ENCODE results near the gene FKBP4.

FKBP4 gene

GRCh38 chr12:2813214-2814185, 18.7 kb downstream of the FKBP4 start:
- no peak for DNase-seq (ENCODE audit: low read depth)

DNA sequence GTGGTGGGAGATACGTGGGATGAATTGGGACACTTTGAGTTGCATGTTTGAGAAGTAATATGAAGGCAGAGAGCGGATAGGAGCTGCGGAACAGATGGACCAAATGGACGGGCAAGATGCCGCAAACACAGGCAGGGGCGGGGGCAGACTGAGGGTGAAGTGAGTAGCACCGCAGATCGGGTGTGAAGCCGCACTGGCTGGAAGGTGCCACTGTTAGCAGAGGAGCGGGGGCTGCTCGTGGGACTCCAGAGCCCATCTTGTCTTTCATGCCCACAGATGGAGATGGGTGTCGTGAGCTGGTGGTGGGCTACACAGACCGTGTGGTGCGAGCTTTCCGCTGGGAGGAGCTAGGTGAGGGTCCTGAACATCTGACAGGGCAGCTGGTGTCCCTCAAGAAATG, 25.0 kb downstream of the FKBP4 start:
- no peak for DNase-seq (ENCODE audit: low read depth)

- DNase-seq (ENCODE audit: low read depth): no peak
Measured at GRCh38 chr12:2820432-2820831, 25.7 kb downstream of the FKBP4 start.

GRCh38 chr12:2823483-2823882, 28.7 kb downstream of the FKBP4 start:
- DNase-seq (ENCODE audit: low read depth): no peak

DNA sequence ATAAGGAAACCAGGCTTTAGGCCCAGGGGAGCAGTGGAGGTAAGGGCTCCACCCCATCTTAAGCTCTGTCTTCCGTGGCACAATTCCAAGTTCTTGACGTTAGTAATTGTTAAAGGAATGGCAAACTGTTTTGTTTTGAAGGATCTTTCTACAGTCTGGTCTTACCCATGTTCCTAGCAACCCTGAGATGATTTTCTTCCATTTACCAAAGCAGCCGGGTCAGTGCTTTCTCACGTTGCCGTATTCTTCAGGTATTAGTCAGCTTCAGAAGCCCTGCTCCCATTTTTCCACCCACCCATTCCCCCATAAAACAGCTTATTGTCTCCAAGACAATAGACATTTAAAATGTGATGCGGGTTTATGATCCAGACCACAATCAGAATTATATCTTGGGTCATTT, 29.8 kb downstream of the FKBP4 start:
- DNase-seq (ENCODE audit: low read depth): no peak

- DNase-seq (ENCODE audit: low read depth): no peak
Measured at GRCh38 chr12:2825132-2825531, 30.4 kb downstream of the FKBP4 start.

DNA sequence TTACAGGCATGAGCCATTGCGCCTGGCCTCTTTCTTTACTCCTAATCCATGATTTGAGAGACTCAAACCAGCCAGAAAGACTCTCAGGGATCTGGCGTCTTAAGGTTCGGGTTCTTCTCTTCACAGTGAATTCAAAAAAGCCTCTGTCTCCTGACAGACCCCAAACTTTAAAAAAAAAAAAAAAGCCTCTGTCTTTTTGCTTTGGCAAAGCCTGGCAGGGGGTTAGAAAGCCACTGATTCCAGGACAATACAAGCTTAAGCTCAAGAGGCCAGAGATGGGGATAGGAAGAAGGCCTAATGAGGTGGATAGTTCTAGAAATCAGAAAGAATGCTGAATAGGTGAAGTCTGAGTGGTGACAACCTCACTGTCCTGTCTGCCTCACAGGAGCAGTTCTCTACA, 31.3 kb downstream of the FKBP4 start:
- no peak for DNase-seq (ENCODE audit: low read depth)

GRCh38 chr12:2826721-2827515, 32.1 kb downstream of the FKBP4 start:
- no peak for DNase-seq (ENCODE audit: low read depth)

- DNase-seq (ENCODE audit: low read depth): no peak
Measured at GRCh38 chr12:2829275-2829674, 34.5 kb downstream of the FKBP4 start.

DNA sequence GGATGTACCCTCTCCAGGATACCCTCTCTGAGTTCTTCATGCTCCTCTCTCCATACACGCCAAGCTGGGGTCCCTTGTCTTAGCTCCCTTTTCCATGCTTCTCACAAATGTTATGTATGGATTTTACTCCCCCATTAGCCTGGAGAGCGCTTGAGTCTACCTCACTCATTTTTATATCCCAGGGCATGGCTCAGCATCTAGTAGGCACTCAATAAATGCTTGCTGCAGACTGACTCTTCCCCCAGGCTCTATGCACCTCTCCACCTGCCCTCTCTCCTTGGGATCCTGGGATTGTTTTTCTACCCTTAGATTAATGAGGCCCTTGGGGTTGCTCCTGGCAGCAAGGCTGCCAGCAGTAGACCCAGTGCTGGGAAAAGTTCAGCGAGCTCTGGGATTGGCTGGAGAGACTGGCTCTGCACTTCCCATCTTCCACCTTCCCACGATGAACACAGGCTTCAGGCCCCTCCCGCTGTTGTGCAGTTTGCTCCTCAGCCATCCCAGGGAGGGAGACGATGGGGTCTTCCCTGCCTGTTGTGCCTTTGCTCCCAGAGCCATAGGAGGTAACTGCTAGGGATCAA, 37.9 kb downstream of the FKBP4 start:
- DNase-seq (ENCODE audit: low read depth): no peak

DNA sequence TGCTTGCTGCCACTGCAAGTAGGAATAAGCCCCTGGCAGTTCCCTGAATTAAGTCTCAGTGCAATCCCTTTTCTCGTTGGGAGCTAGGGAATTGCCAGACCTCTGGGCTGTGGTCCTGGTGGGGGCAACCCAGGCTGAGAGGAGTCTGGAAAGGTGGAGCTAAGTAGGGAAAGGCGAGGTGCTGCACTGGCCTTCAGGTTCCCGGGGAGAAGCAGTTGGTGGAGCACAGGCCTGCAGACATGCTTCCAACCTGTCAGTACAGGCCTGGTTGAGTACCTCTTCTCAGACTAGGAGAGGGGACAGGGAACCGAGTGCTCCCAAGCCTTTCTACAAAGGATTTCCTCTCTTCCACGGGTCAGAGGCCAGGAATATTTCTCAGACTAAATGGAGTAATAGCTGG, 38.6 kb downstream of the FKBP4 start:
- DNase-seq (ENCODE audit: low read depth): no peak

DNA sequence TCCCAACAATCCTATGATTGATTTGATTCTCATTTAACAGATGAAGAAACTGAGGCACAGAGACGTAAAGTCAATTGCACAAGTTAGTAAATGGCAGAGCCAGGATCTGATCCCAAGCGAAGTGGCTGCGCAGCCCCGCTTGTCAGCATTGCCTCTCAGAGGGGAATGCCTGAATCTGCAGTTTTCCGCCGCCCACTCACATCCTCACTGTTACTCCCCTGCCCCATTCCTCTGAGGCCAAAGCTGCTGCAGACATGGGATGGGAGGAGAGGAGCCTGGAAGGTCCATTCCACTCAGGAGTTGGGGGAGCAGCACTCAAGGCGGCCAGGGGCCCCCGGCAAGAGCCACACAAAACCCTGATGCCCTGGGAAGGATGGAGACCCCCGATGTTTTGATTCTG, 39.0 kb downstream of the FKBP4 start:
- no peak for DNase-seq (ENCODE audit: low read depth)

DNA sequence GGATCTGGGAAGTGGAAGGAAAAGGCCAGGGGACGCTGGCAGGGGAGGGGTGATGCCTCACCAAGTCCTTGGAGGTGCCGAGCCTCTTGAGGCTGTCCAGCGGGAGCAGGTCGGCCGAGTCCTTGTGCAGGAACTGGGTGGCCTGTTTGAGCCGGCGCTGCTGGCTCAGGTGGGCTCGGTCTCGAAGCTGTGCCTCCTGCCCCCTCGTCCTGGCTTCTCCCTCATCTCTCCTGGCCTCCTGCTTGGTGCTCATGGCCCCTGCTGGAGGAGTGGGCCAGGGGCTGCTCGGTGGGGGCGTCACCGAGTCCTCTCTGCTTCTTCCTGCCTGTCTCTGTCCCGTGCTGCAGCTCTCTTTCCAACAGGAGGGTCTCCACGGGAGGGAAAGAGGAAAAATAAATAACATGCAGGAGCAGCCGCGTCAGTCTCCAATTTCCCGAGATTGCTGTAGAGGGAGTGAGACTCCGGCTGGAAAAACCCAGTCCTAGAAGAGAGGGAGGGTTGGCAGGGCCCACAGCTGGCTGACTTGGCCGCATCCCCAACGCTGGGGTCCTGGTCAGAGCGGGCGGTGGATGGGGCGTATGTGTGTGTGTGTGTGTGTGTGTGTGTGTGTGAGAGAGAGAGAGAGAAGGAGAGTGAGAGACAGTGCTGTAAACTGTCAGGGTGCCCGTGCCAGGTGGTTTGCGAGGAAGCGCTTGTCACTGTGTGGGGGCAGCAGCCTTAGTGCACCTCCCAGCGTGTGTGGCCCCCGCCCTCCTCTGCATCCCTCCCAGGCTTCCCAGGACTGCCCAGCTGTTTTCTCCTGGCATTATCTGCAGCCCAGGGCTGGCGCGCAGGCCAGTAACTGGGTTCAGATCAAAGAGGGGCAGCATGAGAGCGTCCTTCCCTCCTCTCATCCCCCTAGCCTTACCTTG, 40.1 kb downstream of the FKBP4 start, which contains the start of gene NRIP2:
Gene NRIP2, minus strand, starts transcription at position 455 of the 911 bp plus-strand sequence. Its CDS starts 52 bp downstream, at position 403.
- DNase-seq (ENCODE audit: low read depth): no peak

DNA sequence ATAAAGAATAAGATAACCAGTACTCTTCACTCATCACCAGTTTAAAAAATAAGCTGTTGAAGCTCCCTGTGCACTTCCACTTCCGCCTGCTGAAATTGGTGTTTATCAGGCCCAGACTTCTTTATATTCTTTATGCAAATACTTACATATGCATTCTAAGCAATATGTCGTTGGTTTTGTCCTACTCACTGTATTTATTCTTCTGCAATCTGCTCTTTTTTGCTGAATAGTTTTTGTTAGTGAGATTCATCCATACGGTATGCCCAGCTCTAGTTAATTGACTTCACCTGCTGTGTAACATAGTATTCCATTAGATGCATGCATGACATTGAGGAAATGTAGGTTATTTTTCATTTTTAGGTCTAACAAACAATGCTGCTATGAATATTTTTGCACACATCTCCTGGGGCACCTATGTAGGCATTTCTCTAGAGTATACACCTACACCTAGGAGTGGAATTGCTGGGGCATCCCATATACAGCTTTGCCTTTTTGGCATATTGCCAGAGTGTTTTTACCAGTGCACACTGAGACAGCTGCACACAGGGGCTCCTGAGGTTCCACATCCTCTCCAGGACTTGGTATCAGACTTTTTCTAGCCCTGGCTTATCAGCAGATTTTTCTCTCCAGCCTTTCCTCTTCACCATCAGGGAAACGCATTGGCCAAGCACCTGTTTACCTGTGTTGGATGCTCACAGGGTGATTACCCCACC, 41.1 kb downstream of the FKBP4 start:
- DNase-seq (ENCODE audit: low read depth): no peak

DNA sequence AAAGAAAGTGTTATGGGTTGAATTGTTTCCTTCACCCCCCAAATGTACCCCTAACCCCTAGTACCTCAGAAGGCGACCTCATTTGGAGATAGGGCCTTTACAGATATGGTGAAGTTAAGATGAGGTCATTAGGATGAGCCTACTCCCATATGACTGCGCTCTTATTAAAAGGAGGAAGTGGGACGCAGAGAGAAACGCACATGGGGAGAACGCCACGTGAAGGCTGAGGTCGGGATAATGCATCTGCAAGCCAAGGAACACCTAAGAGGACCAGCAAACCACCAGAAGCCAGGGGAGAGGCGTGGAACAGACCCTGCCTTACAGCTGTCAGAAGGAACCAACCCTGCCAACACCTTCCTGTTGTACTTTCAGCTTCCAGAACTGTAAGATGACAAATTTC, 41.8 kb downstream of the FKBP4 start:
- DNase-seq (ENCODE audit: low read depth): no peak

DNA sequence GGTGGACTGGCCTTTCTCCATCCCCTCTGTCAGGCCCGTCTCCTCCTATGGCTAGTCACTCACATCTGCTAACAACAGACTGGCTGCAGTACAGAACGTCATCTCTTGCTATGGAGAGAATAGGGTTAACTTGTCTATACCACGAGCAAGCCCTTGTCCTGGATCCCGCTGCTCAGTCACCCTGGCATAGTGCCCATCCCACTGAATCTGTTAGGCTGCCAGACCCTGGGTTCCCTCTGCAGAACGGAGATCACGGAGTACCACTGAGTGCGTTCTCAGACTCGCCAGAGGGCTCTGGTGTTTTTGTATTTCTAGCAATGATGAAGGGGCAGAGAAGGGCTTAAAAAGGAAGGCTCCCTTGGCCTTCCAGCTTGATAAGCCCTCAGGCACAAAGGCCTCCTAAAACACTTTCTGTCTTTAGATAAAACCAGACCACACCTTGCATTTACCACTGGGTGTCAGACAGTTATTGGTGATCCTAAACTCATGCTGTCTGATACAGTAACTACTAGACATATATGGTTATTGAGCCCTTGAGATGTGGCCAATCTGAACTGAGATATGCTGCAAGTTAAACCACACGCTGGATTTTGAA, 46.4 kb downstream of the FKBP4 start:
- no peak for DNase-seq (ENCODE audit: low read depth)

- no peak for DNase-seq (ENCODE audit: low read depth)
Measured at GRCh38 chr12:2842948-2843347, 48.2 kb downstream of the FKBP4 start.

DNA sequence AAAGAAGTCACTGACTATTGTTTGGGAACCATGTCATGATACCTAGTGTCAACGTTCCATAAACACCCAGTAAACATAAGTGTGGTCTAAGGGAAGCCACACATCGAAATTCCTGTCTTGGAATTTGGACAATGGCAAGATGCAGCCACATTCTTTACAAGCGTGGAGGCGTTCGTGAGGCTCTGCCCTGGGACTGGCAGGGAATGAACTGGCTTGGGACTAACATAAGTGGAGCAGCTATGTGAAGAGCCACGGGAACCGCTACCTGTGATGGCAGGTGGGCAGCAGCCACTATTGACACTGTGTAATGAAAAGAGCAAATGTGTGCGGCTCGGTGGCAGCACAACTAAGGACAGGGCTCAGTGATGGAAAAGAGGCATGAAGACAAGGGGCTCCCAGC, 50.0 kb downstream of the FKBP4 start:
- no peak for DNase-seq (ENCODE audit: low read depth)

DNA sequence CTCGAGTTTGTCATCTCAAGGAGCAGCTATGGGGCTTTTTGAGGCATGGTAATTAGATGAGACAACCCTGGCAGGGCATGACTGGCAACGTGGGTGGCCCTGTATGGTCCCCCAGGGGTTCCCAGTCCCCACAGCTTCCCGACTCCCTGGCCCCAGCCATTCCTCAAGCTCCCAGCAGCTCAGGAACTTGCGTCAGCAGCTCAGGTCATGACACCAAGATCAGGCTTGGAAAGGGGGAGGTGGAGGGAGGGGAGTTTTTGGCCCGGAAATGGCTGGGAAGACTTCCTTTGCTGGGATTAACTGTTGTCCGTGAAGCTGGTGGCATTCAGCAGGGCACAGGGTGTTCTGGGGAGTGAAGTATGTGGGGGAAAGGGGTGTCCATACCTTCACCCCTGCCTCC, 50.5 kb downstream of the FKBP4 start:
- DNase-seq (ENCODE audit: low read depth): no peak

DNA sequence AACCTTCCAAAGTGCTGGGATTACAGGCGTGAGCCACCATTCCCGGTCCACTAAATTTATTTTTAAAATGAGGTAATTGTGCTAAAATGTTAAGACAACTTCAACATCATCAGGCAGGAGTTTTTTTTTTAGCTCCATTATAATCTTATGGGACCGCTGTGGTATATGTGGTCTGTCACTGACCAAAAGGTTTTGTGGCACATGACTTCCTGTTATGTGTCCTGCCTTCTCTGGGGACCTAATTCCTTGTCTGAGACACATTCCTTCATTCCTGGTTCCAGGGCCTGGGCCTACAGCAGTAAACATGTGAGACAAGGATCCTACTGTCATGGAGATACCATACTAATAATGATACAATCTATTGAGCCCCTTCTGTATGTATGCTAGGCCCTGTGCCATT, 57.2 kb downstream of the FKBP4 start:
- no peak for DNase-seq (ENCODE audit: low read depth)

DNA sequence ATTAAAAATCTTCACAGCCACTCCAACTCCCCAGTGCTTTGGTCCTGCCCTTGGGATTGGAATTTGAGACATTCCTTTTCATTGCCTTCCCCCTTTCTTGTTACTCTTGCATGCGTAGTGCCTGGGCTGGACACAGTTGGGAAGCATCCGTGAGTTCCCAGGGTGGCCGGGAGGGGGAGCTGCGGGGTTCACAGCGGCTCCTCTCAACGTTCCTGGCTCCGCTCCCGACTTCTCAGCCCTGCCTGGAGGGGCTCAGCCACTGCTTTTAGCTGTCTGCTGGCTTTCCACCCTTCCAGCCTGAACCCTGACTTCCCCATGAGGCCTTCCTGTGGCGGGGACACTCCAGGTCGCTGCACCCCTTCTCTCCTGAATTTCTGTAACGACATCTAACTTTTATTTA, 58.9 kb downstream of the FKBP4 start:
- DNase-seq (ENCODE audit: low read depth): no peak

Measured in stimulated activated CD8-positive, alpha-beta memory T cell treated with anti-CD3 and anti-CD28 coated beads, Interleukin-12 subunit alpha, Interleukin-12 subunit beta, amount 100 ng/mL, for 1 hour (primary cell).